H1 (cell line): ENCODE results near the gene GSTA3. TPM values are rescaled to one million over a fixed set of nuclear protein-coding genes. Genes with fewer than 3 reads are reported as not detected.

Experiments used
- CTCF ChIA-PET: fragments of 300-600 bp; sonication (Branson Sonifier 250); formaldehyde crosslinking; loops from one replicate; lab custom pipeline; 2021; ENCODE audit not compliant: partially characterized antibody; lab: Charles Lee
- POLR2A ChIA-PET: fragments of 300-600 bp; sonication (Branson Sonifier 250); formaldehyde crosslinking; loops from one replicate; lab custom pipeline; 2021; ENCODE audit warnings: inconsistent platforms; ENCODE audit not compliant: partially characterized antibody; lab: Charles Lee
- DNase-seq, 2 experiments: peaks; one replicate each; pipeline versions ENCODE4 v3.0.0 to v3.0.0-alpha.2; 2010 to 2022; ENCODE audit warnings: low spot score in 2 of 2, low read depth in 1 of 2, mixed read lengths in 1 of 2
- FAIRE-seq: peaks from 2 replicates; lab custom pipeline; 2011; peaks lifted over from hg19 to GRCh38; lab: Jason Lieb, UNC
- H2AFZ ChIP-seq: 2 replicates; pipeline ENCODE4 v1.8.1; 2012; ENCODE audit warnings: low read length, inconsistent platforms
- H2AK5ac ChIP-seq: 2 replicates; pipeline ENCODE4 v1.6.1; 2013; ENCODE audit warnings: low read depth, low read length
- H2BK120ac ChIP-seq: replicated peaks from 2 replicates; pipeline ENCODE3; 2013; ENCODE audit warnings: low read depth, low read length, inconsistent platforms
- H2BK12ac ChIP-seq: 2 replicates; pipeline ENCODE4 v1.6.1; 2013; ENCODE audit warnings: low read depth, low read length
- H2BK15ac ChIP-seq: 2 replicates; pipeline ENCODE4 v1.6.1; 2013; ENCODE audit warnings: low read length
- H2BK20ac ChIP-seq: 2 replicates; pipeline ENCODE4 v1.6.1; 2013; ENCODE audit warnings: low read length
- H2BK5ac ChIP-seq: 2 replicates; pipeline ENCODE4 v1.6.1; 2013; ENCODE audit warnings: low read depth, low read length
- H3K14ac ChIP-seq: 2 replicates; pipeline ENCODE4 v1.6.1; 2013; ENCODE audit warnings: inconsistent platforms; ENCODE audit not compliant: insufficient read length
- H3K18ac ChIP-seq: 2 replicates; pipeline ENCODE4 v1.6.1; 2013; ENCODE audit warnings: low read length; ENCODE audit errors: extremely low read depth
- H3K23ac ChIP-seq: 2 replicates; pipeline ENCODE4 v1.6.1; 2013; ENCODE audit warnings: inconsistent platforms; ENCODE audit not compliant: insufficient read length
- H3K23me2 ChIP-seq: 2 replicates; pipeline ENCODE4 v1.6.1; 2013; ENCODE audit warnings: low read depth, low read length
- H3K27ac ChIP-seq: 2 replicates; pipeline ENCODE4 v1.6.1; 2011; ENCODE audit warnings: low read depth, low read length, inconsistent platforms
- H3K27me3 ChIP-seq, 4 experiments: replicated peaks in 1 of 4; 1 replicate in 1 of 4; 2 replicates in 3 of 4; pipeline versions ENCODE4 v1.6.1 to v1.8.1; 2011 to 2013; ENCODE audit warnings: low read length in 3 of 4, mild to moderate bottlenecking in 3 of 4, inconsistent platforms in 2 of 4, mixed read lengths in 2 of 4, moderate library complexity in 1 of 4; ENCODE audit not compliant: control insufficient read depth in 3 of 4, insufficient read depth in 3 of 4; ENCODE audit errors: extremely low read depth in 1 of 4
- H3K36me3 ChIP-seq, 4 experiments: 2 replicates each; pipeline versions ENCODE4 v1.6.1 to v1.8.1; 2011 to 2013; ENCODE audit warnings: mild to moderate bottlenecking in 4 of 4, low read length in 3 of 4, moderate library complexity in 2 of 4, control low read depth in 1 of 4, inconsistent platforms in 1 of 4; ENCODE audit not compliant: insufficient read depth in 4 of 4, control insufficient read depth in 2 of 4
- H3K4ac ChIP-seq: replicated peaks from 2 replicates; pipeline ENCODE3; 2013; ENCODE audit warnings: low read length, low read depth, mixed read lengths, inconsistent platforms; ENCODE audit not compliant: insufficient read length
- H3K4me1 ChIP-seq, 4 experiments: replicated peaks in 1 of 4; 1 replicate in 1 of 4; 2 replicates in 3 of 4; pipeline versions ENCODE4 v1.6.1 to v1.8.1; 2011 to 2013; ENCODE audit warnings: low read length in 3 of 4, inconsistent platforms in 2 of 4, mixed read lengths in 1 of 4; ENCODE audit not compliant: insufficient read depth in 4 of 4, control insufficient read depth in 3 of 4
- H3K4me2 ChIP-seq, 2 experiments: 2 replicates each; pipeline versions ENCODE4 v1.6.1 to v1.8.1; 2011 to 2013; ENCODE audit warnings: low read depth in 2 of 2, low read length in 2 of 2, control low read depth in 1 of 2, inconsistent platforms in 1 of 2, mild to moderate bottlenecking in 1 of 2; ENCODE audit not compliant: insufficient read depth in 1 of 2
- H3K4me3 ChIP-seq, 4 experiments: fragments of 200-600, 300-600 bp in 1 of 4; sonication (generic), shearing (Covaris generic), sonication (Bioruptor Twin) in 1 of 4; 2 replicates each; pipeline versions ENCODE4 v1.5.1 to v1.8.1; 2011 to 2016; ENCODE audit warnings: low read length in 4 of 4, low read depth in 3 of 4, control low read depth in 2 of 4, inconsistent platforms in 2 of 4, mild to moderate bottlenecking in 2 of 4, mixed read lengths in 1 of 4, moderate library complexity in 1 of 4; ENCODE audit not compliant: insufficient read depth in 2 of 4; ENCODE audit errors: extremely low read depth in 1 of 4
- H3K56ac ChIP-seq: replicated peaks from 2 replicates; pipeline ENCODE3; 2013; ENCODE audit warnings: low read depth, mild to moderate bottlenecking, mixed read lengths, low read length, inconsistent platforms; ENCODE audit not compliant: insufficient read length
- H3K79me1 ChIP-seq: 2 replicates; pipeline ENCODE4 v1.6.1; 2013; ENCODE audit warnings: low read depth, low read length, control low read depth
- H3K79me2 ChIP-seq, 2 experiments: 2 replicates each; pipeline versions ENCODE4 v1.6.1 to v1.8.1; 2012 to 2013; ENCODE audit warnings: low read length in 2 of 2, mild to moderate bottlenecking in 2 of 2, inconsistent platforms in 1 of 2; ENCODE audit not compliant: insufficient read depth in 2 of 2, control insufficient read depth in 1 of 2
- H3K9ac ChIP-seq, 4 experiments: replicated peaks in 1 of 4; 1 replicate in 1 of 4; 2 replicates in 3 of 4; pipeline versions ENCODE4 v1.6.1 to v1.8.1; 2011 to 2013; ENCODE audit warnings: low read depth in 3 of 4, low read length in 3 of 4, control low read depth in 2 of 4, mild to moderate bottlenecking in 2 of 4, moderate library complexity in 2 of 4, inconsistent platforms in 1 of 4; ENCODE audit errors: extremely low read depth in 1 of 4
- H3K9me3 ChIP-seq, 2 experiments: 2 replicates each; pipeline versions ENCODE4 v1.6.1 to v1.8.1; 2012 to 2013; ENCODE audit warnings: mild to moderate bottlenecking in 2 of 2, moderate library complexity in 2 of 2, control low read depth in 1 of 2, inconsistent platforms in 1 of 2, low read depth in 1 of 2, low read length in 1 of 2, mixed read lengths in 1 of 2; ENCODE audit not compliant: insufficient read depth in 2 of 2
- H4K20me1 ChIP-seq, 2 experiments: replicated peaks in 1 of 2; 2 replicates each; pipeline versions ENCODE3 to v1.8.1; 2011 to 2013; ENCODE audit warnings: inconsistent platforms in 2 of 2, low read length in 2 of 2, mild to moderate bottlenecking in 1 of 2; ENCODE audit not compliant: insufficient read depth in 2 of 2, control insufficient read depth in 1 of 2
- H4K5ac ChIP-seq: 2 replicates; pipeline ENCODE4 v1.6.1; 2013; ENCODE audit warnings: low read length, low read depth, mixed read lengths, inconsistent platforms; ENCODE audit not compliant: insufficient read length
- H4K8ac ChIP-seq: 2 replicates; pipeline ENCODE4 v1.8.0; 2013; ENCODE audit warnings: mild to moderate bottlenecking, moderate library complexity, low read length, inconsistent platforms; ENCODE audit not compliant: insufficient read depth; ENCODE audit errors: extremely low read depth
- H4K91ac ChIP-seq: replicated peaks from 2 replicates; pipeline ENCODE3; 2013; ENCODE audit warnings: low read length, mixed read lengths, inconsistent platforms; ENCODE audit not compliant: insufficient read length
- ASH2L ChIP-seq: fragments of 200-600, 300-600 bp; sonication (generic); IDR thresholded peaks from one replicate; pipeline ENCODE4 v1.7.1; 2017; ENCODE audit warnings: low read length
- CREB1 ChIP-seq: IDR thresholded peaks from 2 replicates; pipeline ENCODE4 v1.6.1; 2012; ENCODE audit warnings: inconsistent platforms
- GABPA ChIP-seq: IDR thresholded peaks from 2 replicates; pipeline ENCODE4 v1.6.1; 2011; ENCODE audit warnings: mild to moderate bottlenecking, low read length, moderate library complexity, borderline replicate concordance; ENCODE audit not compliant: insufficient read depth
- PHF8 ChIP-seq: fragments of 200-600 bp; sonication (generic); conservative IDR thresholded peaks from 2 replicates; pipeline ENCODE4 v1.7.1; 2012; ENCODE audit warnings: low read depth, mild to moderate bottlenecking, inconsistent platforms, low read length, moderate library complexity
- RNF2 ChIP-seq: fragments of 200-900, 300-1000 bp; sonication (generic); IDR thresholded peaks from 2 replicates; pipeline ENCODE4 v1.7.1; 2016; ENCODE audit warnings: borderline replicate concordance, low read depth, mild to moderate bottlenecking, antibody characterized with exemption, low read length; ENCODE audit not compliant: poor library complexity, severe bottlenecking; ENCODE audit errors: missing control alignments
- SIN3A ChIP-seq, 2 experiments: IDR thresholded peaks in 1 of 2; conservative IDR thresholded peaks in 1 of 2; 2 replicates each; pipeline ENCODE4 v1.6.1; 2011 to 2012; ENCODE audit warnings: low read length in 2 of 2, improper control_type of control experiment in 1 of 2, low read depth in 1 of 2, mild to moderate bottlenecking in 1 of 2
- SRF ChIP-seq: IDR thresholded peaks from 2 replicates; pipeline ENCODE4 v1.6.1; 2011; ENCODE audit warnings: mild to moderate bottlenecking, low read depth, low read length, moderate library complexity
- TBP ChIP-seq: IDR thresholded peaks from 2 replicates; pipeline ENCODE4 v1.6.1; 2011; ENCODE audit warnings: low read depth, low read length, improper control_type of control experiment
- WGBS, 2 experiments: shearing (Covaris generic) in 1 of 2; methylation state at CpG; one replicate each; pipeline versions ENCODE4 v1.1.6 to v1.1.7; 2013 to 2015; ENCODE audit warnings: low lambda C conversion rate in 2 of 2, mixed read lengths in 2 of 2, inconsistent platforms in 1 of 2, low coverage in 1 of 2, missing lambda C conversion rate in 1 of 2; ENCODE audit not compliant: insufficient replicate concordance in 2 of 2, insufficient coverage in 1 of 2, insufficient read length in 1 of 2; ENCODE audit errors: extremely low coverage in 1 of 2, missing lambda C conversion rate in 1 of 2; 5-methylcytosine and 5-hydroxymethylcytosine counted together
- polyA plus RNA-seq, 7 experiments: library from polyadenylated mRNA; depleted of rRNA in 3 of 7; stranded (reverse) in 5 of 7; unstranded in 2 of 7; fragments of >200 nt in 5 of 7; fragments of 200-250 nt in 2 of 7; gene quantifications; 1 replicate in 5 of 7; 2 replicates in 1 of 7; 4 replicates in 1 of 7; pipeline versions ENCODE4 v1.2.1 to v1.2.3, GENCODE V29; 2011 to 2013; ENCODE audit warnings: missing spikeins in 2 of 7, mixed read lengths in 2 of 7
- total RNA-seq: library from RNA; stranded (reverse); fragmentation: NEBNext Ultra II Directional; extraction: Animal tissue kit (Norgen Biotek cat#: 25700); gene quantifications from 2 replicates; pipeline ENCODE4 v1.2.1, GENCODE V29; 2021
- TF ChIP-seq, protein P1 (sequence below): IDR thresholded peaks from 2 replicates; pipeline ENCODE4 v1.6.1; 2012; ENCODE audit warnings: low read length, inconsistent platforms
- TF ChIP-seq, protein P2 (sequence below): IDR thresholded peaks from 2 replicates; pipeline ENCODE4 v1.6.1; 2012; ENCODE audit warnings: inconsistent platforms
- TF ChIP-seq, protein P3 (sequence below): IDR thresholded peaks from 2 replicates; pipeline ENCODE4 v1.6.1; 2012; ENCODE audit warnings: inconsistent platforms

Gene GSTA3
- total and polyA plus RNA-seq, 2 of the 8 experiments (the other 6 are each of a cell fraction or from before 2014, with no cell fraction given), result not detected

DNA sequence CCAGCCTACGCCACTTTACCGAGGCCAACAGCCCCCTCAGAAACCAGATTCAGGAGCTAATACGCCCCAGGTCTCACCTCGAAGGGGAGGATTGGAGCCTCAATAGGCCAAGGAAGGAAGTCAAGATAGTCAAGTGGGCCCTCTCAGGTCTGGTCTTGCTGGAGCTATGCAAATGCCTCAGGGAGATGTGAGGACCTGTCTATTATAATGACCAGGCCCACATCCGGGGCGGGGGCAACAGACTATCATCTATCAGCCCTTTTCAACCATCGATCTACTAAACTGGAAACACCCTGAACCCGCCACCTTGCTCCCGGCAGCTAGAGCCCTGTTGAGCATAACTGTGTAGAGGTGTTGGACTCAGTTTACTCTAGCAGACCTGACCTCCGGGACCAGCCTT, 12.7 kb upstream of the GSTA3 start:
- no peak overlapping the region for H2BK5ac ChIP-seq
- H4K8ac ChIP-seq, result no peak overlapping the region
- H3K4me2 ChIP-seq, result no peak overlapping the region
- no peak overlapping the region for H3K27ac ChIP-seq
- H4K91ac ChIP-seq, result no peak overlapping the region
- H3K9me3 ChIP-seq, result no peaks in the 10 kb centered on the region
- 90% methylated on average over 10 of the region's 10 CpGs; no CpG with 5 or more reads in 1 of the 2 experiments for WGBS, 2 experiments
- POLR2A ChIA-PET, result interaction anchor here (0.7 kb wide), 1 partner anchor 72 kb away, joined by 3 read pairs; the partner anchor contains the start of gene GSTA4
- no peak overlapping the region for H2AFZ ChIP-seq
- H3K9ac ChIP-seq, result no peak overlapping the region
- peak overlapping the region; percentile 99 for H2BK20ac ChIP-seq
- H3K18ac ChIP-seq, result peak overlapping the region; percentile 68
- H2BK12ac ChIP-seq, result peak overlapping the region; percentile 63
- no peak overlapping the region for H3K23ac ChIP-seq
- no peak overlapping the region for H3K14ac ChIP-seq
- H3K79me1 ChIP-seq, result no peaks in the 10 kb centered on the region
- no peaks in the 10 kb centered on the region for H4K20me1 ChIP-seq
- no peaks in the 10 kb centered on the region for H3K79me2 ChIP-seq
- H4K5ac ChIP-seq, result no peak overlapping the region
- FAIRE-seq, result no peak
- DNase-seq, result no peak
- no peak overlapping the region for H3K4me3 ChIP-seq
- H3K27me3 ChIP-seq, result no peaks in the 10 kb centered on the region
- no peaks in the 10 kb centered on the region for H3K23me2 ChIP-seq
- H2AK5ac ChIP-seq, result no peak overlapping the region
- CTCF ChIA-PET, result interaction anchor here (1.1 to 1.9 kb wide), 2 partner anchors 20 to 73 kb away, joined by 3 to 5 read pairs; partner anchors contain the start of gene GSTA4
- H3K36me3 ChIP-seq, result no peaks in the 10 kb centered on the region
- H3K56ac ChIP-seq, result no peak overlapping the region
- peaks cover 0 to 8% (median 0%) of the 10 kb centered on the region in 4 experiments; a peak in 1 of 7 replicates for H3K4me1 ChIP-seq
- no peak overlapping the region for H2BK120ac ChIP-seq
- H3K4ac ChIP-seq, result no peak overlapping the region
- H2BK15ac ChIP-seq, result 0 out of 2 replicates have a peak overlapping the region, but pooled peaks have one; percentile 92
- no peak for TF ChIP-seq SIN3A (conservative IDR thresholded peaks at IDR 0.05 in 1 of 2, IDR thresholded peaks at IDR 0.05 in 1 of 2; ENCODE audit: low read depth in 1 of 2, low read length in 2 of 2)
- no peak for TF ChIP-seq SRF
- TF ChIP-seq, protein P1, sequence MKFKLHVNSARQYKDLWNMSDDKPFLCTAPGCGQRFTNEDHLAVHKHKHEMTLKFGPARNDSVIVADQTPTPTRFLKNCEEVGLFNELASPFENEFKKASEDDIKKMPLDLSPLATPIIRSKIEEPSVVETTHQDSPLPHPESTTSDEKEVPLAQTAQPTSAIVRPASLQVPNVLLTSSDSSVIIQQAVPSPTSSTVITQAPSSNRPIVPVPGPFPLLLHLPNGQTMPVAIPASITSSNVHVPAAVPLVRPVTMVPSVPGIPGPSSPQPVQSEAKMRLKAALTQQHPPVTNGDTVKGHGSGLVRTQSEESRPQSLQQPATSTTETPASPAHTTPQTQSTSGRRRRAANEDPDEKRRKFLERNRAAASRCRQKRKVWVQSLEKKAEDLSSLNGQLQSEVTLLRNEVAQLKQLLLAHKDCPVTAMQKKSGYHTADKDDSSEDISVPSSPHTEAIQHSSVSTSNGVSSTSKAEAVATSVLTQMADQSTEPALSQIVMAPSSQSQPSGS, result no peak
- TF ChIP-seq GABPA, result no peak
- no peak for TF ChIP-seq TBP
- no peak for TF ChIP-seq PHF8
- TF ChIP-seq RNF2, result no peak
- TF ChIP-seq, protein P2, sequence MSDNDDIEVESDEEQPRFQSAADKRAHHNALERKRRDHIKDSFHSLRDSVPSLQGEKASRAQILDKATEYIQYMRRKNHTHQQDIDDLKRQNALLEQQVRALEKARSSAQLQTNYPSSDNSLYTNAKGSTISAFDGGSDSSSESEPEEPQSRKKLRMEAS, result no peak
- TF ChIP-seq CREB1, result no peak
- TF ChIP-seq ASH2L, result no peak
- TF ChIP-seq, protein P3, sequence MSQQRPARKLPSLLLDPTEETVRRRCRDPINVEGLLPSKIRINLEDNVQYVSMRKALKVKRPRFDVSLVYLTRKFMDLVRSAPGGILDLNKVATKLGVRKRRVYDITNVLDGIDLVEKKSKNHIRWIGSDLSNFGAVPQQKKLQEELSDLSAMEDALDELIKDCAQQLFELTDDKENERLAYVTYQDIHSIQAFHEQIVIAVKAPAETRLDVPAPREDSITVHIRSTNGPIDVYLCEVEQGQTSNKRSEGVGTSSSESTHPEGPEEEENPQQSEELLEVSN, result no peak
